GM19240 (cell line): Measurements from ENCODE around the gene IL13.
"Not testable (repeated sequence)": the region's sequence is repeated elsewhere in the genome, so short reads cannot be mapped to it uniquely, and the experiment has no call there.

Experiments used
- DNase-seq: peaks from one replicate; pipeline ENCODE4 v3.0.0; 2011; ENCODE audit warnings: low spot score; ENCODE audit not compliant: insufficient read length

The IL13 gene

DNA sequence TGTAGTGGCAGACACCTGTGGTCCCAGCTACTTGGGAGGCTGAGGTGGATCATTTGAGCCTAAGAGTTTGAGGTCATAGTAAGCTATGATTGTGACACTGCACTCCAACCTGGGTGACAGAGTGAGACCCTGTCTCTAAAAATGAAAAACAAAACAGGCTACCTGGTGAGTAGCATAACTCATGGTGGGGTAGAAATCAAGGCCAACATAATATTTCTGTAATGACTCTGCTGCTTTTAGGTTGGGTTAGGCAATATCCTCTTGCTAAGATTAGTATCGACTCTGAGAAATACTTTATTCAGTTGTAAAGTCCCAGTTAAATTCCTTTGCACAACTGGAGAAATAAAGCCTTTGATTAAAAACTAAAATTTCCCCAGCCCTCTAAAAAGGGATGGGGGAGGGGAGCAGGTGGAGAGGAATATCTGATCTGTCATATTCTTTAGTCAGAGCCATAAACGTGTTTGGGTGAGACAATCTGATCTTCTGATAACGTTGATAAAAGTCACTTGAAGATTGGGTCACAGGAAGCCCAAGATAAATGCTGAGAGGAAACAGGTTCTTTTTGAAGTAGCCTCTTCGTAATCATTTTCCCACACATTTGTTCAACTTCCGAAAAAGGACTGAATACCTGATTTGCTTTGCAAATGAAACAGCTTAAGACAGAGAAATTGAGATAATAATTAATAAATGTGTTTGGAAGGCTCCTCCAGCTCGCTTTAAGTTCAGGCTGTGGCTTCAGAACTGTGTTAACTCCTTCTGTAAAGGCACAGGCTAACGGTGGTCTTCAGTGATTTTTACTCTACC lies 30.8 kb downstream of the IL13 start:
- DNase-seq, result no peak

DNA sequence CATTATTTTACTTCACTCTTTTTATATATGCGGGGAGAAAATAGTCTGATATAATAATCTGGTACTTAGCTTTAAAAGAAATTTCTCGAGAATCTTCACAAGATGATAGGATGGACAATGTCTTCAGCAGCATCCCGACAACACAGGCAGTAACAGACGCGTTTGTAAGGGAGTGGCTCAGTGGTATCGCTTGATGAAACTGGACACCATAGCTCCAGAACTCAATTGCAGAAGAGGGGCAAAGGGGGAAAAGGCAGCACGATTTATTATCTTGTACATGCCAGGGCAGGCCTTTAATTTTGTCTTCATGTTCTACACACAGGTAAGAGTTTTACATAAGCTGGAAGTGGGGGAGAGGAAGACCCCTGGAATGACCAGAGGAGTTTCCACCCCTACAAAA lies 31.5 kb downstream of the IL13 start:
- DNase-seq, result no peak

DNA sequence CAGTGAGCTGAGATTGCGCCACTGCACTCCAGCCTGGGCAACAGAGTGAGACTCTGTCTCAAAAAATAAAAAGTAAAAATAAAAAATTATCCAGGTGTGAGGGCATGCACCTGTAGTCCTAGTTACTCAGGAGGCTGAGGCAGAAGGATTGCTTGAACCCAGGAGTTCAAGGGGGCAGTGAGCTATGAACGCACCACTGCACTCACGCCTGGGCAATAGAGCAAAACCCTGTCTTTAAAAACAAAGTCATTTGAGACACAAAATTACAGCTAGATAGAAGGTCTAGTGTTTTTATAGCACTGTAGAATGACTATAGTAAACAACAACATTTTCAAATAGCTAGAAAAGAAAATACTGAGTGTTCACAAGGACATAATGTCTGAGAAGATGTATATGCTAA lies 32.2 kb downstream of the IL13 start:
- DNase-seq, result no peak

DNA sequence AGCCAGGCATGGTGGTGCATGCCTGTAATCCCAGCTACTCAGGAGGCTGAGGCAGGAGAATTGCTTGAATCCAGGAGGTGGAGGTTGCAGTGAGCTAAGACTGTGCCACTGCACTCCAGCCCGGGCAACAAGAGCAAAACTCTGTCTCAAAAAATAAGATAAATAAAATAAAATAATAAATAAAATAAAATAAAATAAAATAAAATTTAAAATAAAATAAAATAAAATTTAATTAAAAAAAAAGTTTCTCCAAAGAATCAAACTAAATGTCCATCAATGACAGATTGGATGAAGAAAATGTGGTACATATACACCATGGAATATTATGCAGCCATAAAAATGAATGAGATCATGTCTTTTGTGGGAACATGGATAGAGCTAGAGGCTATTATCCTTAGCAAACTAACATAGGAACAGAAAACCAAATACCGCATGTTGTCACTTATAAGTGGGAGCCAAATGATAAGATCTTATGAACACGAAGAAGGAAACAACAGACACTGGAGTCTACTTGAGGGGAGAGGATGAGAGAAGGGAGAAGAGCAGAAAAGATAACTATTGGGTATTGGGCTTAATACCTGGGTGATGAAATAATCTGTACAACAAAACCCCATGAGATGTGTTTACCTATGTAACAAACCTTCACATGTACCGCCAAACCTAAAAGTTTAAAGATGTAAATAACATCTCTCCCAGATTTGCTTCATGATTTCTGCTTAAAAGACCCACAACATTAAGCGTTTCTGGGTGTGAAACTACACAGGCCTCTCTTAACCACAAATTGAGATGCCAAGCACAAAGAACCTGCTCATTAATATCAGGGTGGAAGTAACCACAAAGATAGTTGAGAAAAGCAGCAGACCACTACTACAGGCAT lies 34.0 kb downstream of the IL13 start:
- not testable (repeated sequence) for DNase-seq

DNA sequence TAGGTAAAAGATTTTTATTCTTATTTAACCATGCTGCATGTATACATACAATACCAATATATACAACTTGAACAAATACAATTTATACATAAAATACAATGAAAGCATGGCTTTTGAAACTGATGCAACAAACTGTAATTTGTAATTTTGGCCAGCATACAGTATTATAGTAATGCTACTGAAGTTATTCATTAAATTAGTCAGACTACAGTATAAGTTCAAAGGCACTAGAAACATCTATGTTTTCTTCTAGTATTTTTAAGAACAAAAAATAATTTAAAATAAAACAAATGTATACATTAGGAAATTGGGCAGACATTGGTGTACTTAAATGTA lies 34.6 kb downstream of the IL13 start:
- DNase-seq, result no peak

DNA sequence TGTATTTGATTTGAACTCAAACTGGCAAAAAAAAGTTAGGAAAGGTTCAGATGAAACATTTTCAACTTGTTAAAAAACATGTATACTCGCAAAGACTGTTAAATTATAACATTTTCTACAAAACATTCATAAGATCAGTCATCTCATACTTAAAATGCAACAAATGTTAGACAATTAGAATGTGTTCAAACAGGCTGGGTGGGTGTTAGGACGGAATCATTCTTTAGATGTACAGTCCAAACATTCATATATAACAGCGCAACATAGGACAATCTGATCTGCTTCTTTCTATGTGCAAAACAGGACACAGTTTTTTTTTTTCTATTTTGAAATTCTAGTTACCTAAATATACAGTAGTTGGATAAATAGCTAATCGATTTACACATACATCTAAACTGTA lies 38.0 kb downstream of the IL13 start:
- DNase-seq, result no peak

DNA sequence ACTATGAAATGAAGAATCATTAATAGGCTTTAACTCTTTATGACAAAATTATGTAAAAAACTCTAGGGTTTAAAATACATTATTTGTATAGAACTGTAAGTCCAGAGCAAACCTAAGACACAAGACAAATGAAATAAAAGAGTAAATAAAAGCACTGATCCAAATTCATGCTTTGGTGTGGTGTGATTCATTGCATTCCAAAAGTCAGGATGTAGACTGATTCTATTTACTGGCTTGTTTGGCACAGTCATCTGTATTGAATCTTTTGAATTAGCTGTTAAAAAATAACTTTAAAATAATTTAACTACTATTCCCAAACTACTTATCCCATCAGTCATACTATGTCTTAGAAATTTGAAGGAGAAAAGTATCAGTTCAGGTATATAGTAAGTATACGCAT lies 46.9 kb downstream of the IL13 start:
- DNase-seq, result no peak

DNA sequence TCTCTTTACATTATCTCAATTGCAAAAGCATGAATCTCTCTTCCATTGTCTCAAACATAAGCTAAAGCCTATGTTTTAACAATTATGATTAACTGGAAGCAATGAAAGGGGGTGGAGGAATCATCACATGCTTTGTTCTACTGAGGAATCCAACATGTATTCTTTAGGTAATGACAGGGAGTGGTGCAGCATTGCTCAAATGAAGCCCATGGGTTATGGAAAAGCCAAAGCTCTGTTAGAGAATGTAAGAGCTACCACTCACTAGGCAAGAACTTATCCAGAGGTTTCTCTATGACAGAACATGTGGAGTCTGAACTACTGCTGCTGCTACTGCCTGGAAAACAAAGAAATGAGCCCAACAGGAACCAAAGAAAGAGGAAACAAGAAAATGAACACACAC lies 50.7 kb downstream of the IL13 start:
- no peak for DNase-seq
